ENCODE data around the gene SLC25A25.
"Not testable (repeated sequence)": the region's sequence is repeated elsewhere in the genome, so short reads cannot be mapped to it uniquely, and the experiment has no call there.

SLC25A25 gene

GRCh38 chr9:128127990-128128835 is 60.2 kb downstream of the SLC25A25 start:
- peak; percentile 85 for DNase-seq

GRCh38 chr9:128128836-128129590 is 61.0 kb downstream of the SLC25A25 start:
- DNase-seq = no peak

GRCh38 chr9:128129976-128130590 is 62.1 kb downstream of the SLC25A25 start:
- peak; percentile 67 for DNase-seq

- DNase-seq = not testable (repeated sequence)
Observed at GRCh38 chr9:128130651-128131050, 62.6 kb downstream of the SLC25A25 start.

GRCh38 chr9:128131346-128131745 is 63.3 kb downstream of the SLC25A25 start:
- not testable (repeated sequence) for DNase-seq

GRCh38 chr9:128132139-128132538 is 64.1 kb downstream of the SLC25A25 start:
- not testable (repeated sequence) for DNase-seq

GRCh38 chr9:128135561-128135960 is 67.5 kb downstream of the SLC25A25 start:
- not testable (repeated sequence) for DNase-seq

- no peak for DNase-seq
Observed at GRCh38 chr9:128136816-128137793, 69.1 kb downstream of the SLC25A25 start.

- DNase-seq = no peak
Observed at GRCh38 chr9:128138001-128138400, 70.0 kb downstream of the SLC25A25 start.

GRCh38 chr9:128139621-128140020 is 71.6 kb downstream of the SLC25A25 start:
- no peak for DNase-seq

- no peak for DNase-seq
Observed at GRCh38 chr9:128141604-128142003, 73.6 kb downstream of the SLC25A25 start.

- DNase-seq = no peak
Observed at GRCh38 chr9:128142061-128142460, 74.0 kb downstream of the SLC25A25 start.

GRCh38 chr9:128142596-128142995 is 74.6 kb downstream of the SLC25A25 start:
- no peak for DNase-seq

- no peak for DNase-seq
Observed at GRCh38 chr9:128143525-128144238, 75.7 kb downstream of the SLC25A25 start.

- DNase-seq = no peak
Observed at GRCh38 chr9:128144239-128145181, 76.5 kb downstream of the SLC25A25 start.

GRCh38 chr9:128145536-128145935 is 77.5 kb downstream of the SLC25A25 start:
- DNase-seq = no peak

- no peak for DNase-seq
Observed at GRCh38 chr9:128145951-128146351, 77.9 kb downstream of the SLC25A25 start.

GRCh38 chr9:128146591-128147120 is 78.6 kb downstream of the SLC25A25 start:
- DNase-seq = no peak

GRCh38 chr9:128148509-128149000 is 80.5 kb downstream of the SLC25A25 start:
- DNase-seq = no peak

Measured in stimulated activated CD4-positive, alpha-beta T cell treated with anti-CD3 and anti-CD28 coated beads, Interleukin-15, amount 100 ng/mL, for 24 hours (primary cell).